IMR-90 (cell line): Measurements from ENCODE around the gene ADGRG3.
"Not testable (repeated sequence)": the region's sequence is repeated elsewhere in the genome, so short reads cannot be mapped to it uniquely, and the experiment has no call there.

Source experiments
- BHLHE40 ChIP-seq: fragments of 150-350 bp; IDR thresholded peaks from 2 replicates; pipeline ENCODE4 v1.6.1; 2016; ENCODE audit warnings: mild to moderate bottlenecking, low read depth, low read length
- CEBPB ChIP-seq: IDR thresholded peaks from 2 replicates; pipeline ENCODE4 v1.6.1; 2012; ENCODE audit warnings: low read depth, low read length, improper control_type of control experiment
- CTCF ChIP-seq: conservative IDR thresholded peaks from 2 replicates; pipeline ENCODE4 v1.5.1; 2012; ENCODE audit warnings: mild to moderate bottlenecking, low read depth, low read length, improper control_type of control experiment
- MAFK ChIP-seq: IDR thresholded peaks from 2 replicates; pipeline ENCODE4 v1.6.1; 2012; ENCODE audit warnings: low read depth, low read length, improper control_type of control experiment
- POLR2A ChIP-seq: IDR thresholded peaks from 2 replicates; pipeline ENCODE4 v1.6.1; 2012; ENCODE audit warnings: mild to moderate bottlenecking, low read depth, low read length
- RFX5 ChIP-seq: IDR thresholded peaks from 2 replicates; pipeline ENCODE4 v1.8.0; 2012; ENCODE audit warnings: low read depth, mild to moderate bottlenecking, low read length, moderate library complexity
- USF2 ChIP-seq: fragments of 150-350 bp; IDR thresholded peaks from 2 replicates; pipeline ENCODE4 v1.6.1; 2017; ENCODE audit warnings: mild to moderate bottlenecking, antibody characterized with exemption, low read length, low read depth

GRCh38 chr16:57712569-57712968 lies 44.5 kb downstream of the ADGRG3 start:
- TF ChIP-seq CEBPB, BHLHE40, CTCF, MAFK, POLR2A, USF2, RFX5: not testable (repeated sequence)
